SK-N-SH (cell line): ENCODE measurements around the gene NRBP1. TPM values are rescaled to one million over a fixed set of nuclear protein-coding genes. Genes with fewer than 3 reads are reported as not detected.

Experiments
- CTCF ChIA-PET: fragments of 300-600, 350-600 bp; formaldehyde crosslinking; extraction: SDS; loops from one replicate; lab custom pipeline; 2021; lab: Yijun Ruan, JAX
- POLR2A ChIA-PET: fragments of 350-600 bp; sonication (Branson Sonifier 250); formaldehyde crosslinking; extraction: SDS; loops from one replicate; lab custom pipeline; 2020; ENCODE audit warnings: antibody characterized with exemption, inconsistent platforms; lab: Yijun Ruan, JAX
- DNase-seq: peaks from one replicate; pipeline ENCODE4 v3.0.0; 2012
- H2AFZ ChIP-seq: fragments of 200-600 bp; sonication (generic); 2 replicates; pipeline ENCODE4 v1.8.1; 2016; ENCODE audit warnings: antibody characterized with exemption, mild to moderate bottlenecking, low read depth
- H3F3A ChIP-seq: fragments of 200-600 bp; sonication (generic); replicated peaks from 2 replicates; pipeline ENCODE3; 2016; ENCODE audit warnings: antibody characterized with exemption, mild to moderate bottlenecking; ENCODE audit not compliant: insufficient read depth
- H3K27ac ChIP-seq, 2 experiments: fragments of 200-500 bp in 1 of 2; fragments of 200-600 bp in 1 of 2; sonication (Bioruptor generic) in 1 of 2; sonication (generic), shearing (Covaris generic) in 1 of 2; 2 replicates each; pipeline versions ENCODE4 v1.5.1 to v1.6.1; 2014 to 2016; ENCODE audit warnings: low read depth in 2 of 2, inconsistent platforms in 1 of 2, low read length in 1 of 2, mild to moderate bottlenecking in 1 of 2, mixed read lengths in 1 of 2
- H3K27me3 ChIP-seq: fragments of 200-600 bp; sonication (generic), shearing (Covaris generic); 2 replicates; pipeline ENCODE4 v1.6.1; 2016; ENCODE audit warnings: mixed run types; ENCODE audit not compliant: insufficient read depth
- H3K36me3 ChIP-seq, 2 experiments: fragments of 200-500 bp in 1 of 2; fragments of 200-600 bp in 1 of 2; sonication (Bioruptor generic) in 1 of 2; sonication (generic) in 1 of 2; replicated peaks in 1 of 2; 2 replicates each; pipeline versions ENCODE3 to v1.5.1; 2014 to 2016; ENCODE audit warnings: low read length in 1 of 2, mild to moderate bottlenecking in 1 of 2; ENCODE audit not compliant: insufficient read depth in 2 of 2, control insufficient read depth in 1 of 2
- H3K4me1 ChIP-seq, 2 experiments: fragments of 200-500 bp in 1 of 2; fragments of 200-600 bp in 1 of 2; sonication (Bioruptor generic) in 1 of 2; sonication (generic), shearing (Covaris generic) in 1 of 2; 2 replicates each; pipeline versions ENCODE4 v1.5.1 to v1.6.1; 2014 to 2016; ENCODE audit warnings: low read depth in 1 of 2, low read length in 1 of 2, mixed run types in 1 of 2; ENCODE audit not compliant: insufficient read depth in 2 of 2, control insufficient read depth in 1 of 2
- H3K4me2 ChIP-seq: fragments of 200-600 bp; sonication (generic), shearing (Covaris generic); 2 replicates; pipeline ENCODE4 v1.6.1; 2017; ENCODE audit warnings: mixed run types
- H3K4me3 ChIP-seq, 2 experiments: fragments of 200-500 bp in 1 of 2; fragments of 200-600 bp in 1 of 2; sonication (Bioruptor generic) in 1 of 2; sonication (generic), shearing (Covaris generic) in 1 of 2; 2 replicates each; pipeline versions ENCODE4 v1.5.1 to v1.8.1; 2014 to 2016; ENCODE audit warnings: low read depth in 2 of 2, inconsistent platforms in 1 of 2, low read length in 1 of 2, mild to moderate bottlenecking in 1 of 2, mixed read lengths in 1 of 2, moderate library complexity in 1 of 2
- H3K79me2 ChIP-seq: fragments of 200-600 bp; sonication (generic); 2 replicates; pipeline ENCODE4 v1.8.1; 2017; ENCODE audit warnings: mild to moderate bottlenecking; ENCODE audit not compliant: insufficient read depth
- H3K9ac ChIP-seq: fragments of 200-600 bp; sonication (generic); 2 replicates; pipeline ENCODE4 v1.6.1; 2017; ENCODE audit warnings: mixed run types
- H3K9me2 ChIP-seq: fragments of 200-600 bp; sonication (generic); 2 replicates; pipeline ENCODE4 v1.6.1; 2017; ENCODE audit warnings: mixed run types
- H3K9me3 ChIP-seq: fragments of 200-600 bp; sonication (generic); 2 replicates; pipeline ENCODE4 v1.6.1; 2017; ENCODE audit warnings: mixed run types, mild to moderate bottlenecking, moderate library complexity
- H4K20me1 ChIP-seq: fragments of 200-600 bp; sonication (generic); 2 replicates; pipeline ENCODE4 v1.6.1; 2017; ENCODE audit warnings: mild to moderate bottlenecking, mixed run types; ENCODE audit not compliant: insufficient read depth
- ELF1 ChIP-seq: IDR thresholded peaks from 2 replicates; pipeline ENCODE4 v1.4.0; 2012
- EP300 ChIP-seq, 2 experiments: IDR thresholded peaks; 2 replicates each; pipeline versions ENCODE4 v1.4.0 to v1.6.1; 2012; ENCODE audit warnings: borderline replicate concordance in 1 of 2, low read depth in 1 of 2, low read length in 1 of 2
- FOSL2 ChIP-seq: IDR thresholded peaks from 2 replicates; pipeline ENCODE4 v1.4.0; 2012; ENCODE audit warnings: low read depth, mild to moderate bottlenecking, moderate library complexity, borderline replicate concordance
- FOXM1 ChIP-seq: IDR thresholded peaks from 2 replicates; pipeline ENCODE4 v1.4.0; 2012; ENCODE audit warnings: low read depth, mild to moderate bottlenecking
- GABPA ChIP-seq: IDR thresholded peaks from 2 replicates; pipeline ENCODE4 v1.4.0; 2012; ENCODE audit warnings: low read depth, mild to moderate bottlenecking
- GATA2 ChIP-seq: sonication (generic); formaldehyde crosslinking; IDR thresholded peaks from 2 replicates; pipeline ENCODE4 v1.5.0; 2020; ENCODE audit warnings: mild to moderate bottlenecking, missing genetic modification reagents
- IRF3 ChIP-seq: fragments of 150-350 bp; IDR thresholded peaks from 2 replicates; pipeline ENCODE4 v1.6.1; 2016; ENCODE audit warnings: mild to moderate bottlenecking, low read depth, low read length
- MAX ChIP-seq: IDR thresholded peaks from 2 replicates; pipeline ENCODE4 v1.4.0; 2012; ENCODE audit warnings: low read depth
- MEF2A ChIP-seq: IDR thresholded peaks from 2 replicates; pipeline ENCODE4 v1.4.0; 2012; ENCODE audit warnings: low read depth, borderline replicate concordance
- NFIC ChIP-seq: IDR thresholded peaks from 2 replicates; pipeline ENCODE4 v1.4.0; 2012; ENCODE audit warnings: borderline replicate concordance
- POLR2AphosphoS5 ChIP-seq: IDR thresholded peaks from 2 replicates; pipeline ENCODE4 v1.6.1; 2012; ENCODE audit warnings: low read depth, low read length
- REST ChIP-seq: IDR thresholded peaks from 2 replicates; pipeline ENCODE4 v1.6.1; 2012; ENCODE audit warnings: mild to moderate bottlenecking, low read depth, low read length, moderate library complexity
- RFX5 ChIP-seq: IDR thresholded peaks from 2 replicates; pipeline ENCODE4 v1.6.1; 2012; ENCODE audit warnings: mild to moderate bottlenecking, improper control_type of control experiment, low read length
- RXRA ChIP-seq: IDR thresholded peaks from 2 replicates; pipeline ENCODE4 v1.4.0; 2012; ENCODE audit warnings: low read depth, mild to moderate bottlenecking, borderline replicate concordance
- TAF1 ChIP-seq: IDR thresholded peaks from 2 replicates; pipeline ENCODE4 v1.6.1; 2012; ENCODE audit warnings: low read depth, mild to moderate bottlenecking, low read length, moderate library complexity, borderline replicate concordance
- TCF12 ChIP-seq: IDR thresholded peaks from 2 replicates; pipeline ENCODE4 v1.4.0; 2012
- TEAD4 ChIP-seq: IDR thresholded peaks from 2 replicates; pipeline ENCODE4 v1.4.0; 2012; ENCODE audit warnings: mild to moderate bottlenecking, borderline replicate concordance; ENCODE audit not compliant: insufficient read depth
- USF1 ChIP-seq: IDR thresholded peaks from 2 replicates; pipeline ENCODE4 v1.4.0; 2012; ENCODE audit warnings: low read depth, borderline replicate concordance
- YY1 ChIP-seq: IDR thresholded peaks from 2 replicates; pipeline ENCODE4 v1.4.0; 2012; ENCODE audit warnings: low read depth, mild to moderate bottlenecking
- ZBTB33 ChIP-seq: IDR thresholded peaks from 2 replicates; pipeline ENCODE4 v1.4.0; 2012; ENCODE audit warnings: low read depth, borderline replicate concordance
- WGBS: methylation state at CpG from one replicate; pipeline ENCODE4 v1.1.6; 2017; ENCODE audit warnings: low lambda C conversion rate; 5-methylcytosine and 5-hydroxymethylcytosine counted together
- polyA plus RNA-seq, 3 experiments: library from polyadenylated mRNA; depleted of rRNA; stranded (reverse); fragments of >200 nt; gene quantifications; 2 replicates each; pipeline ENCODE4 v1.2.3, GENCODE V29; 2012

Gene NRBP1
- polyA plus RNA-seq, 1 of the 3 experiments (the other 2 are of a cell fraction): 182 TPM

GRCh38 chr2:27448381-27448780 is 19.9 kb downstream of the NRBP1 start:
- no peaks in the 10 kb centered on the region for H3K9me3 ChIP-seq
- H3K4me2 ChIP-seq: no peak overlapping the region
- no peaks in the 10 kb centered on the region for H3K9me2 ChIP-seq
- H3K4me1 ChIP-seq: no peaks in the 10 kb centered on the region
- H3K4me3 ChIP-seq: no peak overlapping the region
- WGBS: 63% methylated on average over 3 of the region's 3 CpGs
- no peaks in the 10 kb centered on the region for H3F3A ChIP-seq
- H2AFZ ChIP-seq: no peak overlapping the region
- TF ChIP-seq USF1: no peak
- TF ChIP-seq NFIC: no peak
- TF ChIP-seq GATA2 (CRISPR knock-in tag): no peak
- no peak for TF ChIP-seq REST
- DNase-seq: no peak
- H3K27ac ChIP-seq: no peak overlapping the region
- H4K20me1 ChIP-seq: no peaks in the 10 kb centered on the region
- H3K9ac ChIP-seq: no peak overlapping the region
- no peaks in the 10 kb centered on the region for H3K27me3 ChIP-seq
- POLR2A ChIA-PET: interaction anchor here (0.8 to 1.7 kb wide), 3 partner anchors 20 to 135 kb away, joined by 3 to 5 read pairs (median 3); partner anchors contain the start of genes NRBP1, PPM1G and ZNF512
- H3K79me2 ChIP-seq: no peaks in the 10 kb centered on the region
- H3K36me3 ChIP-seq: peaks cover 12 to 42% of the 10 kb centered on the region in 2 experiments
- CTCF ChIA-PET: interaction anchor here (1.2 to 1.4 kb wide), 3 partner anchors 38 to 255 kb away, joined by 3 to 4 read pairs (median 3); partner anchors contain the start of gene PPM1G

GRCh38 chr2:27451095-27451494 is 22.7 kb downstream of the NRBP1 start:
- WGBS: 94% methylated on average over 1 of the region's 1 CpG
- H3K4me2 ChIP-seq: no peak overlapping the region
- POLR2A ChIA-PET: no interaction called here
- no peak for TF ChIP-seq RXRA
- TF ChIP-seq MAX: no peak
- no peak for TF ChIP-seq ZBTB33
- TF ChIP-seq ELF1: no peak
- TF ChIP-seq FOSL2: no peak
- TF ChIP-seq POLR2AphosphoS5: no peak
- no peak for TF ChIP-seq TCF12
- TF ChIP-seq EP300 (IDR thresholded peaks at IDR 0.05; ENCODE audit: borderline replicate concordance in 1 of 2, low read depth in 1 of 2, low read length in 1 of 2): no peak
- TF ChIP-seq GABPA: no peak
- TF ChIP-seq NFIC: no peak
- no peak for TF ChIP-seq GATA2 (CRISPR knock-in tag)
- no peak for TF ChIP-seq TEAD4
- TF ChIP-seq RFX5: no peak
- TF ChIP-seq TAF1: no peak
- no peak for TF ChIP-seq YY1
- TF ChIP-seq IRF3: no peak
- no peak for TF ChIP-seq MEF2A
- no peak for TF ChIP-seq FOXM1

More at GRCh38 chr2:27451095-27451494, 22.7 kb downstream of the NRBP1 start:
- no peak for DNase-seq
- H3K9ac ChIP-seq: no peak overlapping the region
- peaks cover 27 to 49% of the 10 kb centered on the region in 2 experiments for H3K36me3 ChIP-seq
- H3K79me2 ChIP-seq: no peaks in the 10 kb centered on the region
- H3K4me3 ChIP-seq: no peak overlapping the region
- no peaks in the 10 kb centered on the region for H3K4me1 ChIP-seq
- no peaks in the 10 kb centered on the region for H3K9me3 ChIP-seq
- no peak overlapping the region for H2AFZ ChIP-seq
- H3K9me2 ChIP-seq: no peaks in the 10 kb centered on the region
- H3F3A ChIP-seq: no peaks in the 10 kb centered on the region
- H3K27ac ChIP-seq: no peak overlapping the region
- CTCF ChIA-PET: no interaction called here
- H3K27me3 ChIP-seq: no peaks in the 10 kb centered on the region
- no peaks in the 10 kb centered on the region for H4K20me1 ChIP-seq
